BJ (cell line): Measurements from ENCODE around the gene HIVEP1. TPM values are rescaled to one million over a fixed set of nuclear protein-coding genes. Genes with fewer than 3 reads are reported as not detected.

ENCODE experiments used
- CTCF ChIA-PET: fragments of 350-600 bp; formaldehyde crosslinking; extraction: SDS; loops from one replicate; lab custom pipeline; 2021; ENCODE audit warnings: antibody characterized with exemption, inconsistent platforms; lab: Yijun Ruan, JAX
- POLR2A ChIA-PET: fragments of 300-600 bp; sonication (Branson Sonifier 250); formaldehyde crosslinking; extraction: SDS; loops from one replicate; lab custom pipeline; 2021; ENCODE audit warnings: antibody characterized with exemption; lab: Charles Lee
- DNase-seq: peaks from one replicate; pipeline ENCODE4 v3.0.0-alpha.2; 2011; ENCODE audit warnings: low read depth
- H3K27me3 ChIP-seq: 2 replicates; pipeline ENCODE4 v1.6.0; 2011; ENCODE audit warnings: low read length; ENCODE audit not compliant: control insufficient read depth, insufficient read depth
- H3K36me3 ChIP-seq: 2 replicates; pipeline ENCODE4 v1.5.1; 2011; ENCODE audit warnings: low read length; ENCODE audit not compliant: control insufficient read depth, insufficient read depth
- H3K4me3 ChIP-seq: 2 replicates; pipeline ENCODE4 v1.5.1; 2011; ENCODE audit warnings: low read depth, mild to moderate bottlenecking, control low read depth, low read length
- polyA plus RNA-seq: library from polyadenylated mRNA; depleted of rRNA; stranded (reverse); fragments of >200 nt; gene quantifications from 2 replicates; pipeline ENCODE4 v1.2.3, GENCODE V29; 2011
- TF ChIP-seq, protein P1 (sequence below): IDR thresholded peaks from 2 replicates; pipeline ENCODE4 v1.5.1; 2011; ENCODE audit warnings: low read depth, mild to moderate bottlenecking, control low read depth, inconsistent platforms, low read length, moderate library complexity; ENCODE audit not compliant: insufficient read depth

Gene HIVEP1
- polyA plus RNA-seq, 1 experiment: 17.1 TPM

DNA sequence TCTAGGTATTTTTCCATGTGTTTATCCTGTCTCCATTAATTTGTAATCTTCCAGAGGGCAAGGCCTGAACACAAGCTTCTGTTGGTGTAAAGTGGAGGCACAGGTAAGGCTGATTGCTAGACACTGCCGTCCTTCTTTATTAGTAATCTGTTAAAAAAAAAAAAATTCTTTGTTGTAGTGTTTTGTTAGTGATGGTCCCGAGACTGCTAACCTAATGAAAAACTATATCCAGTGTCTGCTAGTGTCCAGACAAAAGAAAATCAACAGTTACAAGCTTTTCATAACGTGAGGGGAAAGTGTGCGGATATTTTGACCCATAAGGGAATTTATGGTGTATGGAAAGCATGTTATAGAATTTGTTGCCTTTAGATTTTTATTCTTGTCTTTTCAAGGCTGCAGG is 4.2 kb upstream of the HIVEP1 start:
- ChIA-PET CTCF (interaction anchor here (0.6 kb wide), 1 partner anchor 357 kb away, joined by 3 read pairs; no protein-coding TSS in a partner anchor), POLR2A (no interaction called here)
- Histone ChIP-seq H3K4me3 (peak overlapping the region; percentile 69), H3K27me3 (no peaks in the 10 kb centered on the region), H3K36me3 (no peaks in the 10 kb centered on the region)
- TF ChIP-seq, protein P1, sequence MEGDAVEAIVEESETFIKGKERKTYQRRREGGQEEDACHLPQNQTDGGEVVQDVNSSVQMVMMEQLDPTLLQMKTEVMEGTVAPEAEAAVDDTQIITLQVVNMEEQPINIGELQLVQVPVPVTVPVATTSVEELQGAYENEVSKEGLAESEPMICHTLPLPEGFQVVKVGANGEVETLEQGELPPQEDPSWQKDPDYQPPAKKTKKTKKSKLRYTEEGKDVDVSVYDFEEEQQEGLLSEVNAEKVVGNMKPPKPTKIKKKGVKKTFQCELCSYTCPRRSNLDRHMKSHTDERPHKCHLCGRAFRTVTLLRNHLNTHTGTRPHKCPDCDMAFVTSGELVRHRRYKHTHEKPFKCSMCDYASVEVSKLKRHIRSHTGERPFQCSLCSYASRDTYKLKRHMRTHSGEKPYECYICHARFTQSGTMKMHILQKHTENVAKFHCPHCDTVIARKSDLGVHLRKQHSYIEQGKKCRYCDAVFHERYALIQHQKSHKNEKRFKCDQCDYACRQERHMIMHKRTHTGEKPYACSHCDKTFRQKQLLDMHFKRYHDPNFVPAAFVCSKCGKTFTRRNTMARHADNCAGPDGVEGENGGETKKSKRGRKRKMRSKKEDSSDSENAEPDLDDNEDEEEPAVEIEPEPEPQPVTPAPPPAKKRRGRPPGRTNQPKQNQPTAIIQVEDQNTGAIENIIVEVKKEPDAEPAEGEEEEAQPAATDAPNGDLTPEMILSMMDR: no peak
- DNase-seq: no peak

DNA sequence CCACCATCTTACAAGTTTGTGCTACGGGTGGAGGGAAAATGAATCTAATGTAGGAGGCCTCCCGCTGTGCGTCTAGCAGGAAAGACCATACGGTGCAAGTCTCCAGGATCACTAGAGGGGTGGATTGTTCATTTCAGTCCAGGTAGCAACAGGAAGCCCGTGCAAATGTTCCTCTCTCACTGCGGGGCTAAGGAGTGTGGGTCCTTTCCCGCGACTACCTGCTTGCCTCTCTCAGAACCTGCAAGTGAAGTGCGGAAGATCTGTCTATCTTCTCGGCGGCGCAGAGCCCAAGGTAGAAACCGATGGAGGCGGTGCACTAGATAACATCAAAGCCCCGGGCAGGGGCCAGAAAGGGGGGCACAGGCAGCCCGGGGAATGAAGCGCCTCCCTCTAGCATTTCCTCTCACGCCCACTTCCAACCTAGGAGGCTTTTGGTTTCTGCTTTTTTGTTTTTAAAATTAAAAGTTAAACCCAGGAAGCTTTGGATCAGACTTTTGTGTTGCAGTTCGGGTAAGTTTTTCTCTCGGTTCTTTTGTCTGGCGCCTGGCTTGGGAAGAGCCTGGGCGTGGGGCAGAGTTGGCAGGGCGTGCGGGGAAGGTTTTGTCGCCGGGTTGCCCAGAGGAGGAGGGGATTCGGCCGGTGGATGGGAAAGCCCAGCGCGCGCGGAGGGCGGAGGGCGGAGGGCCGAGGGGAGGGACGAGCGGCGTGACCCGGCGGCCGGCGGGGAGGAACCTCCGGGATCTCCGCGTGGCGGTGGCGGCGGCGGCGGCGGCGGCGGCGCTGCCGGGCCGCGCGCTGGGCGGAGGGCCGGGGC is 3.5 kb upstream of the HIVEP1 start:
- CTCF ChIA-PET: interaction anchor here (0.6 kb wide), 2 partner anchors 358 to 1377 kb away, joined by 3 read pairs; no protein-coding TSS in a partner anchor
- TF ChIP-seq, protein P1: no peak
- POLR2A ChIA-PET: no interaction called here

DNA sequence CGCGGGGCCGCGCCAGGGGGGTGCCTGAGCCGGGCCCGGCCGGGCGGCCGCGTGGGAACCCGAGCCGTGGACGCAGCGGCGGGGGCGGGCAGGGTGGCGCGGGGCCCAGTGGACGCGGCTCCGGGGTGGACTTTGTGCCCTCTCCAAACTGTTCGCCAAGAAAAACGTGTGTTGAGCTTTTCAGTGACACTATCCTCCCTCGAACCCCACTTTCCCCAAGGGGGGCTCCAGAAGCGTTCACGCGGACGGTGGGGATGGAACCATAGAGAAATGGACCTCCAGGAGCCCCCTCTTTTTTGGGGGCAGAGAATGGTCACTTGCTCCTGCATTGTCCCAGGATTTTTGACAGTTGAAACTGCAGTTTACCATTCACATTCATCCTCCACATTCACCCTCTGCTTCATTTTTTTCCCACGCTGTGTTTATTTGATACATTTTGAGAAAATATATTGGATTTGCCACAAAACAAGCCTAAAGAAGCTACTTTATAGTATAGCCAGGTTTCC is 2.9 kb upstream of the HIVEP1 start:
- H3K27me3 ChIP-seq: no peaks in the 10 kb centered on the region
- TF ChIP-seq, protein P1: no peak
- CTCF ChIA-PET: interaction anchor here (0.6 to 1.6 kb wide), 2 partner anchors 88 to 1377 kb away, joined by 3 to 4 read pairs; no protein-coding TSS in a partner anchor
- POLR2A ChIA-PET: no interaction called here
- no peaks in the 10 kb centered on the region for H3K36me3 ChIP-seq
- H3K4me3 ChIP-seq: peak overlapping the region; percentile 69
- no peak for DNase-seq

More for the DNA sequence above, 3.5 kb upstream of the HIVEP1 start:
- DNase-seq: no peak
- Histone ChIP-seq H3K4me3 (peak overlapping the region; percentile 69), H3K36me3 (no peaks in the 10 kb centered on the region), H3K27me3 (no peaks in the 10 kb centered on the region)

DNA sequence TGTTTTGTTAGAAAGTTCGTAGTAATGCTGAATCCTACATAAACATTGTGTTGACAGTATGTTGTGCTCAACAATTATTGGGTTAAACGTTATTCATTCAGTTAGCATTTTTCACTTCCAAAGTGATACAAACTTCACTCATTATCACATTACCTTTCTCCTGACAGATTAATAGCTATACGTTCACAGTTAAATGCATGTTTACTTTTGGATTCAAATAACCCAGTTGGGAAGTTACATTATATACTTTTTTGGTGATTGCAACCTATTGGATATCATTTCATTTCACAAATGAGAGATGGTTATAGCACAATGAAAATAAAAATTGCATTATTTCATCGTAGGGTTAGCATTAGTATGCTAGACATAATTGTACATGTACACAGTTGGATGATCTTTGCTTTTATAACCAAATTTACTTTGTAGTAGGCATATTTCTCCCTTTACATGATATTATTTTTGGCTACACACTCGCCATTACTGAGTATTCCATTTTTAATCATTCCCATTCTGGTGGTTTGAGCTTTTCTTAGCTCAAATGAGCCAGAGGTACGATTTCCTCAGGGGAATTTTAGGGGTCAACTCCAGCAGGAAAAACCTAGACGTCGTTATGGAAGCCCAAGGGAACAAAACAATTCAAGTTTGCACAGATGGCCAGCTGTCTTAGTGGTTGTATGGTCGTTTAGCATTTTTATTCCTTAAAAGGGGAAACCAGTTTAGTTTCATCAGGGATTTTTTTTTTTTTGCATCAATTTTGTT is 2.1 kb upstream of the HIVEP1 start:
- DNase-seq: no peak
- ChIA-PET CTCF (interaction anchor here (0.6 to 1.6 kb wide), 5 partner anchors 89 to 800 kb away, joined by 4 to 6 read pairs (median 4); no protein-coding TSS in a partner anchor), POLR2A (interaction anchor here (0.6 kb wide), 1 partner anchor 357 kb away, joined by 3 read pairs; no protein-coding TSS in a partner anchor)
- no peaks in the 10 kb centered on the region for H3K27me3 ChIP-seq
- H3K4me3 ChIP-seq: peak overlapping the region; percentile 69
- no peaks in the 10 kb centered on the region for H3K36me3 ChIP-seq
- TF ChIP-seq, protein P1: no peak
